ENCODE measurements around the gene ACVR1B. TPM values are rescaled to one million over a fixed set of nuclear protein-coding genes. Genes with fewer than 3 reads are reported as not detected.

The ACVR1B gene
- total and polyA plus RNA-seq, 9 of the 15 experiments (the other 6 are each of a cell fraction or from before 2014, with no cell fraction given) = 0.97 to 15.1 (median 6.8) TPM

DNA sequence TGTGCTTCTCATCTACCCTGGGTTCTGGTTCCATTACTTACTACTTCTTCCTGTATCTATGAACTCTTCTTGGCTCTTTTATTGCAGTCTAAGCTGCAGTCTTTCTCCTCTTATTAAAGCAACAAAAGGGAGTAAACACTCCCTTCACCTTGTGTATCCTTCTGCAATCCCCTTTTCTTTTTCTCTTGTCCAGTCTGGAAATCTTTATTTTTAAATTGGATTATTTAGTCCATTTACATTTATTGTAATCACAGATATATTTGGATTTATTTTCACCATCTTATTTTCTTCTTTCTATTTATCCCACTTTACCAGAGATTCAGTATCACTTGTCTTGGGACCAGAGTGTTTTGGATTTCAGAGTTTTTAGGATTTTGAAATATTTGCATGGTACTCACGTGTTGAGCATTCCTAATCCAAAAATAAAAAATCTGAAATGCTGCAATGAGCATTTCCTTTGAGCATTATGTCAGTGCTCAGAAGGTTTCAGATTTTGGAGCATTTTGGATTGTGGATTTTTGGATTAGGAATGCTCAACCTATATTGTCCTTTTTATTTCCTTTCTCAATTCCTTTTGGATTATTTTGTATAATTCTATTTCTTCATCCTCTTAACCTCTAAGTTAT, 6.8 kb upstream of the ACVR1B start (continued):
- TF ChIP-seq ZNF507 (tag; conservative IDR thresholded peaks at IDR 0.05) = peak; percentile 100
- no peak for TF ChIP-seq MXI1 (IDR thresholded peaks at IDR 0.05; ENCODE audit: low read depth, low read length)
- TF ChIP-seq ZNF354B (CRISPR knock-in tag; IDR thresholded peaks at IDR 0.05) = peak; percentile 96
- TF ChIP-seq ASH1L (IDR thresholded peaks at IDR 0.05; ENCODE audit: borderline replicate concordance, low read depth, partially characterized antibody) = no peak
- no peak for TF ChIP-seq ILK (tag; IDR thresholded peaks at IDR 0.05; ENCODE audit: borderline replicate concordance, low read depth)
- no peak for TF ChIP-seq ZBTB12 (CRISPR knock-in tag; IDR thresholded peaks at IDR 0.05)
- TF ChIP-seq MEF2D (tag; conservative IDR thresholded peaks at IDR 0.05; ENCODE audit: low read depth) = no peak
- TF ChIP-seq SIX5 (IDR thresholded peaks at IDR 0.05; ENCODE audit: borderline replicate concordance in 1 of 2, insufficient read depth in 1 of 2, low read depth in 1 of 2, low read length in 2 of 2) = no peak
- TF ChIP-seq BRD4 (IDR thresholded peaks at IDR 0.05) = no peak
- no peak for TF ChIP-seq ZFX (CRISPR knock-in tag; IDR thresholded peaks at IDR 0.05)
- TF ChIP-seq AFF1 (IDR thresholded peaks at IDR 0.05; ENCODE audit: low read depth in 1 of 2, partially characterized antibody in 2 of 2) = no peak
- no peak for TF ChIP-seq ZFPM2 (CRISPR knock-in tag; IDR thresholded peaks at IDR 0.05)
- TF ChIP-seq SRSF7 (optimal IDR thresholded peaks at IDR 0.05; ENCODE audit: low read depth, low read length) = no peak
- no peak for TF ChIP-seq ZNF184 (CRISPR knock-in tag; IDR thresholded peaks at IDR 0.05)
- TF ChIP-seq ZNF274 (IDR thresholded peaks at IDR 0.05; ENCODE audit: borderline replicate concordance, low read depth, low read length) = no peak
- TF ChIP-seq, protein P1, sequence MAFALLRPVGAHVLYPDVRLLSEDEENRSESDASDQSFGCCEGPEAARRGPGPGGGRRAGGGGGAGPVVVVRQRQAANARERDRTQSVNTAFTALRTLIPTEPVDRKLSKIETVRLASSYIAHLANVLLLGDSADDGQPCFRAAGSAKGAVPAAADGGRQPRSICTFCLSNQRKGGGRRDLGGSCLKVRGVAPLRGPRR (CRISPR knock-in tag; IDR thresholded peaks at IDR 0.05) = no peak
- peak in 1 of 2 experiments; percentile 69; a peak in 2 of 3 replicates for TF ChIP-seq CBX3 (IDR thresholded peaks at IDR 0.05; ENCODE audit: borderline replicate concordance in 1 of 2, low read length in 2 of 2)
- TF ChIP-seq, protein P2, sequence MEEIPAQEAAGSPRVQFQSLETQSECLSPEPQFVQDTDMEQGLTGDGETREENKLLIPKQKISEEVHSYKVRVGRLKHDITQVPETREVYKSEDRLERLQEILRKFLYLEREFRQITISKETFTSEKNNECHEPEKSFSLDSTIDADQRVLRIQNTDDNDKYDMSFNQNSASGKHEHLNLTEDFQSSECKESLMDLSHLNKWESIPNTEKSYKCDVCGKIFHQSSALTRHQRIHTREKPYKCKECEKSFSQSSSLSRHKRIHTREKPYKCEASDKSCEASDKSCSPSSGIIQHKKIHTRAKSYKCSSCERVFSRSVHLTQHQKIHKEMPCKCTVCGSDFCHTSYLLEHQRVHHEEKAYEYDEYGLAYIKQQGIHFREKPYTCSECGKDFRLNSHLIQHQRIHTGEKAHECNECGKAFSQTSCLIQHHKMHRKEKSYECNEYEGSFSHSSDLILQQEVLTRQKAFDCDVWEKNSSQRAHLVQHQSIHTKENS (CRISPR knock-in tag; IDR thresholded peaks at IDR 0.05) = no peak
- no peak for TF ChIP-seq PRPF4 (IDR thresholded peaks at IDR 0.05; ENCODE audit: insufficient read depth, low read depth, low read length, poor library complexity, severe bottlenecking)
- TF ChIP-seq ZBTB9 (CRISPR knock-in tag; IDR thresholded peaks at IDR 0.05) = no peak
